Neutrophil (primary cell): ENCODE measurements around the gene RAD51.

ENCODE experiments used
- H3K27ac ChIP-seq: fragments of 200-600 bp; sonication (generic); 2 replicates; pipeline ENCODE4 v1.5.1; 2016; ENCODE audit warnings: mild to moderate bottlenecking, moderate library complexity
- H3K27me3 ChIP-seq: fragments of 200-600 bp; sonication (generic); 2 replicates; pipeline ENCODE4 v1.6.0; 2016; ENCODE audit warnings: mild to moderate bottlenecking
- H3K36me3 ChIP-seq: fragments of 200-600 bp; sonication (generic); 2 replicates; pipeline ENCODE4 v1.5.1; 2017
- H3K4me1 ChIP-seq, 2 experiments: fragments of 200-600 bp in 1 of 2; sonication (generic) in 1 of 2; 1 replicate in 1 of 2; 2 replicates in 1 of 2; pipeline versions ENCODE4 v1.5.1 to v1.6.1; 2013 to 2016; ENCODE audit warnings: low read depth in 1 of 2, low read length in 1 of 2, mild to moderate bottlenecking in 1 of 2, moderate library complexity in 1 of 2; ENCODE audit not compliant: control insufficient read depth in 1 of 2, insufficient read depth in 1 of 2
- H3K4me3 ChIP-seq, 2 experiments: fragments of 200-600 bp in 1 of 2; sonication (generic) in 1 of 2; 1 replicate in 1 of 2; 2 replicates in 1 of 2; pipeline ENCODE4 v1.5.1; 2013 to 2016; ENCODE audit warnings: low read depth in 1 of 2, low read length in 1 of 2, mild to moderate bottlenecking in 1 of 2, moderate library complexity in 1 of 2
- H3K9me3 ChIP-seq: fragments of 200-600 bp; sonication (generic); 2 replicates; pipeline ENCODE4 v1.5.1; 2016
- TF ChIP-seq, protein P1 (sequence below): fragments of 200-600 bp; sonication (generic); IDR thresholded peaks from 2 replicates; pipeline ENCODE4 v1.5.1; 2016; ENCODE audit warnings: antibody characterized with exemption

The RAD51 gene

GRCh38 chr15:40743485-40743901, 48.5 kb downstream of the RAD51 start:
- no peaks in the 10 kb centered on the region for H3K9me3 ChIP-seq
- no peak overlapping the region for H3K27ac ChIP-seq
- H3K27me3 ChIP-seq: no peaks in the 10 kb centered on the region
- peaks cover 51% of the 10 kb centered on the region for H3K36me3 ChIP-seq
- TF ChIP-seq, protein P1, sequence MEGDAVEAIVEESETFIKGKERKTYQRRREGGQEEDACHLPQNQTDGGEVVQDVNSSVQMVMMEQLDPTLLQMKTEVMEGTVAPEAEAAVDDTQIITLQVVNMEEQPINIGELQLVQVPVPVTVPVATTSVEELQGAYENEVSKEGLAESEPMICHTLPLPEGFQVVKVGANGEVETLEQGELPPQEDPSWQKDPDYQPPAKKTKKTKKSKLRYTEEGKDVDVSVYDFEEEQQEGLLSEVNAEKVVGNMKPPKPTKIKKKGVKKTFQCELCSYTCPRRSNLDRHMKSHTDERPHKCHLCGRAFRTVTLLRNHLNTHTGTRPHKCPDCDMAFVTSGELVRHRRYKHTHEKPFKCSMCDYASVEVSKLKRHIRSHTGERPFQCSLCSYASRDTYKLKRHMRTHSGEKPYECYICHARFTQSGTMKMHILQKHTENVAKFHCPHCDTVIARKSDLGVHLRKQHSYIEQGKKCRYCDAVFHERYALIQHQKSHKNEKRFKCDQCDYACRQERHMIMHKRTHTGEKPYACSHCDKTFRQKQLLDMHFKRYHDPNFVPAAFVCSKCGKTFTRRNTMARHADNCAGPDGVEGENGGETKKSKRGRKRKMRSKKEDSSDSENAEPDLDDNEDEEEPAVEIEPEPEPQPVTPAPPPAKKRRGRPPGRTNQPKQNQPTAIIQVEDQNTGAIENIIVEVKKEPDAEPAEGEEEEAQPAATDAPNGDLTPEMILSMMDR: no peak
- H3K4me3 ChIP-seq: no peak overlapping the region
- H3K4me1 ChIP-seq: peaks cover 10 to 14% of the 10 kb centered on the region in 2 experiments

- TF ChIP-seq, protein P1: no peak
- peaks cover 44% of the 10 kb centered on the region for H3K36me3 ChIP-seq
These were observed 49.2 kb downstream of the RAD51 start for GRCh38 chr15:40743921-40744814.

DNA sequence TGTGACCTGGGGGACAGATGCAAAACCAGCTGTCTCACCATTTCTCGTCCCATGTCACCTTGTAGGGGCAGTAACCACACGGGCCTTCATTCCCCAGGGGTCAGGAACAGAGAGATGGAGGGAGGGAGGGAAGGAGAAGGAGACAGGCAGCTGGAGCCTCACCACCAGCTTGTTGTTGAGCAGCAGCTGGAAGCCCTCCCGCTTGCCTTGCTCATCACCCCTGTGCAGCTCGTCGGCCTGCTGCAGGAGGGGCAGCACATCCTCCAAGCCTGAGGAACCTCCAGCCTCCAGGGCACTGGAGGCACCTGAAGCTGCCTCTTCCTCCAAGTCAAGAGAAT, 49.8 kb downstream of the RAD51 start:
- Histone ChIP-seq H3K27me3 (no peaks in the 10 kb centered on the region), H3K27ac (no peak overlapping the region), H3K4me1 (peaks cover 10 to 14% of the 10 kb centered on the region in 2 experiments), H3K4me3 (no peak overlapping the region), H3K9me3 (no peaks in the 10 kb centered on the region), H3K36me3 (peaks cover 38% of the 10 kb centered on the region)
- TF ChIP-seq, protein P1: no peak

More at GRCh38 chr15:40743921-40744814, 49.2 kb downstream of the RAD51 start:
- Histone ChIP-seq H3K27me3 (no peaks in the 10 kb centered on the region), H3K4me1 (peaks cover 10 to 14% of the 10 kb centered on the region in 2 experiments), H3K9me3 (no peaks in the 10 kb centered on the region), H3K27ac (no peak overlapping the region), H3K4me3 (no peak overlapping the region)

- H3K4me3 ChIP-seq: no peak overlapping the region
- no peaks in the 10 kb centered on the region for H3K9me3 ChIP-seq
- peaks cover 10 to 14% of the 10 kb centered on the region in 2 experiments for H3K4me1 ChIP-seq
- no peaks in the 10 kb centered on the region for H3K27me3 ChIP-seq
- H3K36me3 ChIP-seq: peaks cover 39% of the 10 kb centered on the region
- peak overlapping the region; percentile 4 for H3K27ac ChIP-seq
- TF ChIP-seq, protein P1: no peak
These were observed 52.0 kb downstream of the RAD51 start for GRCh38 chr15:40746916-40747418.

- H3K4me3 ChIP-seq: no peak overlapping the region
- H3K4me1 ChIP-seq: peaks cover 10 to 14% of the 10 kb centered on the region in 2 experiments
- H3K27ac ChIP-seq: peak overlapping the region; percentile 23
- peaks cover 33% of the 10 kb centered on the region for H3K36me3 ChIP-seq
- H3K27me3 ChIP-seq: no peaks in the 10 kb centered on the region
- H3K9me3 ChIP-seq: no peaks in the 10 kb centered on the region
- TF ChIP-seq, protein P1: no peak
These were observed 53.0 kb downstream of the RAD51 start for GRCh38 chr15:40747685-40748631.
